Erythroblast (primary cell): ENCODE results near the gene ST3GAL3.

ENCODE experiments used
- GATA1 ChIP-seq: IDR thresholded peaks from 2 replicates; pipeline ENCODE4 v1.6.1; 2011; ENCODE audit warnings: low read depth, mild to moderate bottlenecking, control low read depth, low read length, moderate library complexity
- POLR2A ChIP-seq: IDR thresholded peaks from 2 replicates; pipeline ENCODE4 v1.6.1; 2011; ENCODE audit warnings: mild to moderate bottlenecking, low read length

- TF ChIP-seq POLR2A = peak; percentile 52
- peak; percentile 22 for TF ChIP-seq GATA1
These were observed 24.7 kb downstream of the ST3GAL3 start for GRCh38 chr1:43731867-43732531.
